ENCODE results near the gene VWCE.

DNA sequence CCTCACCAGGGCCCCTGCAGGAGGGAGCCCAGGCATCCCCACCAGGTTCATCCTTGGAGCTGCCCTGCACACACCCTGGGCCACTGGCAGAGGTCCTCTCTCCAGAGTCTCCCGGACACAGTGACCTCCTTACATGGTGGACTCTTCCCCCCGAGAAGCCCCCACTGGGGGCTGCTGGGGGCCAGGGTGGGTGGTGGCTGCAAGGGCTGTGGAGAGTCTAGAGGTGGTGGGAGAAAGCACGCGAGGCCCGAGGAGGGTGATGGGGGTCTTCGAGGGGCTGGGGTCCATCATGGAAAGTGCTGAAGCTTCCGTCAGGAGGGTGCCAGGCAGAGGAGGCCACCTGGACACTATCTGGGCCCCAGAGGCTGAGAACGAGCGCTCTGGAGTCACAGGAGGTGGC is 36.6 kb downstream of the VWCE start:
- TF ChIP-seq CTCF (IDR thresholded peaks at IDR 0.05) (no peak), POLR2AphosphoS5 (IDR thresholded peaks at IDR 0.05; ENCODE audit: low read depth, low read length) (no peak), SIN3A (IDR thresholded peaks at IDR 0.05; ENCODE audit: borderline replicate concordance, insufficient read depth, low read depth, low read length) (no peak), REST (IDR thresholded peaks at IDR 0.05; ENCODE audit: insufficient read depth in 1 of 2, low read depth in 2 of 2, low read length in 1 of 2) (no peak), TCF7L2 (IDR thresholded peaks at IDR 0.05; ENCODE audit: low read depth, low read length) (no peak)
